K562 (cell line): ENCODE results near the gene ARHGEF16. TPM values are rescaled to one million over a fixed set of nuclear protein-coding genes. Genes with fewer than 3 reads are reported as not detected.

Experiments used
- CAMTA2 ChIP-seq: fragments of 250-450 bp; sonication (Bioruptor Pico); conservative IDR thresholded peaks from 2 replicates; pipeline ENCODE4 v1.5.1; 2022
- HDAC6 ChIP-seq: IDR thresholded peaks from 2 replicates; pipeline ENCODE4 v1.6.1; 2012; ENCODE audit warnings: low read depth, mild to moderate bottlenecking, control low read depth, inconsistent platforms, low read length, moderate library complexity
- MCM3 ChIP-seq: fragments of 450-650 bp; IDR thresholded peaks from 2 replicates; pipeline ENCODE4 v1.6.1; 2016
- NRF1 ChIP-seq, 2 experiments: fragments of 450-650 bp; IDR thresholded peaks in 1 of 2; conservative IDR thresholded peaks in 1 of 2; 2 replicates each; pipeline ENCODE4 v1.6.1; 2014; ENCODE audit warnings: mild to moderate bottlenecking in 2 of 2
- SIN3B ChIP-seq: fragments of 450-650 bp; IDR thresholded peaks from 2 replicates; pipeline ENCODE4 v1.6.1; 2017; ENCODE audit warnings: low read depth, mild to moderate bottlenecking, moderate library complexity
- ZC3H4 ChIP-seq: sonication (generic); formaldehyde crosslinking; IDR thresholded peaks from 2 replicates; pipeline ENCODE4 v1.9.0; 2021; ENCODE audit warnings: missing genetic modification reagents, borderline replicate concordance
- ZNF75A ChIP-seq: fragments of 450-650 bp; formaldehyde crosslinking; IDR thresholded peaks from 2 replicates; pipeline ENCODE4 v1.4.0; 2020; ENCODE audit warnings: mild to moderate bottlenecking
- polyA plus RNA-seq, 8 experiments: library from polyadenylated mRNA; depleted of rRNA in 4 of 8; stranded (reverse) in 5 of 8; unstranded in 3 of 8; fragments of >200 nt; fragmentation: Nextera tagmentation in 2 of 8; fragmentation: Illumina TruSeq in 1 of 8; extraction: Ambion mirVana in 2 of 8; extraction: Trizol in 1 of 8; gene quantifications; 2 replicates each; pipeline versions ENCODE4 v1.2.1 to v1.2.3, GENCODE V29; 2011 to 2014; ENCODE audit warnings: inconsistent platforms in 1 of 8, missing spikeins in 1 of 8
- total RNA-seq, 7 experiments: library from RNA; depleted of rRNA in 6 of 7; stranded (reverse); fragments of >200 nt in 6 of 7; fragmentation: Illumina TruSeq in 2 of 7; extraction: Trizol in 2 of 7; gene quantifications; 2 replicates each; pipeline versions ENCODE4 v1.2.1 to v1.2.3, GENCODE V29; 2011 to 2021; ENCODE audit warnings: low replicate concordance in 1 of 7
- TF ChIP-seq, protein P1 (sequence below): fragments of 450-650 bp; conservative IDR thresholded peaks from 2 replicates; pipeline ENCODE4 v1.6.1; 2016; ENCODE audit warnings: missing genetic modification characterization, low read depth, mild to moderate bottlenecking, missing compliant biosample characterization, moderate library complexity
- TF ChIP-seq, protein P2 (sequence below): fragments of 250-450 bp; sonication (Bioruptor Pico); IDR thresholded peaks from 2 replicates; pipeline ENCODE4 v1.8.0; 2021; ENCODE audit warnings: mild to moderate bottlenecking, moderate library complexity

ARHGEF16 gene
- total and polyA plus RNA-seq, 9 of the 15 experiments (the other 6 are each of a cell fraction or from before 2014, with no cell fraction given): 0.15 to 1.2 (median 0.49) TPM; not detected in 2

DNA sequence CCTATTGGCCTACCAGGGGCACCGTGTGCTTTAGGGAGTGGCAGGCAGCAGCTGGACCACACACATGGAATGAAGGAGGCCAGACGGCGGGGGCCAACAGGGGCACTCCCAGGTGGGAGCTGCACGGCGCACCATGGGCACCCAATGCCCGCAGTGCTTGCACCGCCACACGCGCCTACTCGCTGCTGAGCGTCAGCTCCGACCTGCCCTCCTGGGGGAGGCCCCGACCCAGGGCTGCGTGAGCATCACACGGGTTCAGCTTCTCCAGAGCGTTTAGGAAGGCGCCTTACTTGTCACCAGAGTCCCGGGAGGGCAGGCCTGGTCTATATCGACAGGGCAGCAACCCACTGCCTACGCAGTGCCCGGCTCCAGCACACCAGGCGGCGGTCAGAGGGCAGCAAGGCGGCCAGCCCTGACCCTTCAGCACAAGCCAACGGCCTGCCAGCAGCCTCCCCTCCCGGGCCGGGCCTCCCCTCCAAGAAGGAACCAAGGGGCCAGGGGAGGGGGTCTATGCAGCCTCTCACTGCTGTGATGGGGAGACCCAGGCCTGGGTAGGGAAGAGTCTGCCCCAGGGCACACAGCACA is 64.9 kb downstream of the ARHGEF16 start (continued):
- TF ChIP-seq, protein P1, sequence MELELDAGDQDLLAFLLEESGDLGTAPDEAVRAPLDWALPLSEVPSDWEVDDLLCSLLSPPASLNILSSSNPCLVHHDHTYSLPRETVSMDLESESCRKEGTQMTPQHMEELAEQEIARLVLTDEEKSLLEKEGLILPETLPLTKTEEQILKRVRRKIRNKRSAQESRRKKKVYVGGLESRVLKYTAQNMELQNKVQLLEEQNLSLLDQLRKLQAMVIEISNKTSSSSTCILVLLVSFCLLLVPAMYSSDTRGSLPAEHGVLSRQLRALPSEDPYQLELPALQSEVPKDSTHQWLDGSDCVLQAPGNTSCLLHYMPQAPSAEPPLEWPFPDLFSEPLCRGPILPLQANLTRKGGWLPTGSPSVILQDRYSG (tag): no peak
- TF ChIP-seq HDAC6 (no peak), MCM3 (no peak), SIN3B (no peak), CAMTA2 (no peak), ZNF75A (CRISPR knock-in tag) (no peak), ZC3H4 (CRISPR knock-in tag) (no peak), NRF1 (conservative IDR thresholded peaks at IDR 0.05 in 1 of 2, IDR thresholded peaks at IDR 0.05 in 1 of 2) (no peak)
- TF ChIP-seq, protein P2, sequence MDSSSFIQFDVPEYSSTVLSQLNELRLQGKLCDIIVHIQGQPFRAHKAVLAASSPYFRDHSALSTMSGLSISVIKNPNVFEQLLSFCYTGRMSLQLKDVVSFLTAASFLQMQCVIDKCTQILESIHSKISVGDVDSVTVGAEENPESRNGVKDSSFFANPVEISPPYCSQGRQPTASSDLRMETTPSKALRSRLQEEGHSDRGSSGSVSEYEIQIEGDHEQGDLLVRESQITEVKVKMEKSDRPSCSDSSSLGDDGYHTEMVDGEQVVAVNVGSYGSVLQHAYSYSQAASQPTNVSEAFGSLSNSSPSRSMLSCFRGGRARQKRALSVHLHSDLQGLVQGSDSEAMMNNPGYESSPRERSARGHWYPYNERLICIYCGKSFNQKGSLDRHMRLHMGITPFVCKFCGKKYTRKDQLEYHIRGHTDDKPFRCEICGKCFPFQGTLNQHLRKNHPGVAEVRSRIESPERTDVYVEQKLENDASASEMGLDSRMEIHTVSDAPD (CRISPR knock-in tag): no peak
